Endometrium (tissue), 2 donors: ENCODE results near the gene LRMDA.

Experiments used
- FAIRE-seq: peaks from 2 replicates; lab custom pipeline; 2012; peaks lifted over from hg19 to GRCh38; lab: Jason Lieb, UNC
- donor health status: control.
- donor health status: control.

LRMDA gene

GRCh38 chr10:75402486-75403143 lies 28.8 kb upstream of the LRMDA start:
- no peak for FAIRE-seq

GRCh38 chr10:75403144-75403938 lies 28.1 kb upstream of the LRMDA start:
- no peak for FAIRE-seq

GRCh38 chr10:75403939-75404814 lies 27.2 kb upstream of the LRMDA start:
- no peak for FAIRE-seq

- no peak for FAIRE-seq
Observed at GRCh38 chr10:75404815-75405597, 26.4 kb upstream of the LRMDA start.

GRCh38 chr10:75405598-75406461 lies 25.6 kb upstream of the LRMDA start:
- FAIRE-seq = no peak

- FAIRE-seq = no peak
Observed at GRCh38 chr10:75406462-75407223, 24.8 kb upstream of the LRMDA start.

- FAIRE-seq = no peak
Observed at GRCh38 chr10:75407224-75407712, 24.2 kb upstream of the LRMDA start.

- no peak for FAIRE-seq
Observed at GRCh38 chr10:75407713-75408508, 23.5 kb upstream of the LRMDA start.

- no peak for FAIRE-seq
Observed at GRCh38 chr10:75408509-75408875, 22.9 kb upstream of the LRMDA start.

- FAIRE-seq = no peak
Observed at GRCh38 chr10:75408911-75409885, 22.2 kb upstream of the LRMDA start.

GRCh38 chr10:75410132-75411005 lies 21.1 kb upstream of the LRMDA start:
- FAIRE-seq = no peak

GRCh38 chr10:75414527-75414926 lies 16.9 kb upstream of the LRMDA start:
- no peak for FAIRE-seq

- no peak for FAIRE-seq
Observed at GRCh38 chr10:75417522-75417927, 13.9 kb upstream of the LRMDA start.

GRCh38 chr10:75418293-75418692 lies 13.1 kb upstream of the LRMDA start:
- no peak for FAIRE-seq

GRCh38 chr10:75418712-75419111 lies 12.7 kb upstream of the LRMDA start:
- no peak for FAIRE-seq

GRCh38 chr10:75422913-75423312 lies 8.5 kb upstream of the LRMDA start:
- no peak for FAIRE-seq

- FAIRE-seq = no peak
Observed at GRCh38 chr10:75424571-75424970, 6.9 kb upstream of the LRMDA start.
